GM19328 (cell line): ENCODE measurements around the gene PHKG2.

Experiments
- ATAC-seq: cut with Tn5 transposase; IDR thresholded peaks from one replicate; pipeline ENCODE4 v1.9.1; 2021; ENCODE audit warnings: mild to moderate bottlenecking, moderate library complexity; ENCODE audit not compliant: unreplicated experiment

Gene PHKG2

GRCh38 chr16:30725418-30725792 is 22.8 kb upstream of the PHKG2 start:
- no peak for ATAC-seq

GRCh38 chr16:30728321-30728720 is 19.9 kb upstream of the PHKG2 start:
- ATAC-seq, result no peak

- no peak for ATAC-seq
These were observed 19.1 kb upstream of the PHKG2 start for GRCh38 chr16:30728899-30729672.

- ATAC-seq, result no peak
These were observed 16.8 kb upstream of the PHKG2 start for GRCh38 chr16:30731411-30731810.

DNA sequence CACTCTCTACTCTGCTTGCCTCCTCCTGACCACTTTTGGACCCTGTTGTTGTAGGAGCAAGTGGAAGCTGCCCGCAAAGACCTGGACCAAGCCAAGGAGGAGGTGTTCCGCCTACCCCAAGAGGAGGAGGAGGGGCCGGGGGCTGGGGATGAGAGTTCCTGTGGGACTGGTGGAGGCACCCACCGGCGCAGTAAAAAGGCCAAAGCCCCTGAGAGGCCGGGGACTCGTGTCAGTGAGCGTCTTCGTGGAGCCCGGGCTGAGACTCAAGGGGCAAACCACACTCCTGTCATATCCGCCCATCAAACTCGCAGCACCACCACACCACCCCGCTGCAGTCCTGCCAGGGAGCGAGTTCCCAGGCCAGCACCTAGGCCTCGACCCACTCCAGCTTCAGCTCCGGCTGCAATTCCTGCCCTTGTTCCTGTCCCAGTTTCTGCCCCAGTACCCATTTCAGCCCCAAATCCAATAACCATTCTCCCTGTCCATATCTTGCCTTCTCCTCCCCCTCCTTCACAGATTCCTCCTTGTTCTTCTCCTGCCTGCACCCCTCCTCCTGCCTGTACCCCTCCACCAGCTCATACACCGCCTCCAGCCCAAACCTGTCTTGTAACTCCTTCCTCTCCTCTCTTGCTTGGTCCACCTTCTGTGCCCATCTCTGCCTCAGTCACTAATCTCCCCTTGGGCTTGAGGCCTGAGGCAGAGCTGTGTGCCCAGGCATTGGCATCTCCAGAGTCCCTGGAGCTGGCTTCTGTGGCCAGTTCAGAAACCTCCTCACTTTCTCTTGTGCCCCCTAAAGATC is 11.0 kb upstream of the PHKG2 start:
- no peak for ATAC-seq

- ATAC-seq, result no peak
These were observed 10.2 kb upstream of the PHKG2 start for GRCh38 chr16:30737794-30738648.

- no peak for ATAC-seq
These were observed 9.0 kb upstream of the PHKG2 start for GRCh38 chr16:30738984-30739951.

GRCh38 chr16:30740364-30741251 is 7.6 kb upstream of the PHKG2 start:
- ATAC-seq, result no peak

DNA sequence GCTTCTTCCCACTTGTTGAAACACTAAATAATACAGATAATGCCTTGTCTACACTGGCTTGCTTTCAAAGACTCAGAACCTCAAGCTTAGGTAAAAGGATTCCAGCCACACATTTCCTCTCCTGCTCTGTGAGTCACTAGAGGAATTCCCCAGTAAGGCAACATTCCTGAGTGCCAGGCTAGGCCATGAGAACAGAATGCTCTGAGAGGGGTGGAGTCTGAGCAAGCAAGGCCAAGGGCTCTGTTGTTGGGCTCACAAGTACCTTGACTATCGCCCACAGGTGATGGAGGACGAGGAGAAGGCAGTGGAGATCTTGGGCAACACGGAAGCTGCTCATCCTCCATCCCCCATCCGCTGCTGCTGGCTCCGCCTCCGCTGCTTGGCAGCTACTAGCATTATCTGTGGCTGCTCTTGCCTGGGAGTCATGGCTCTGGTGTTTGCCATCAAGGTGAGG is 6.7 kb upstream of the PHKG2 start:
- ATAC-seq, result no peak

DNA sequence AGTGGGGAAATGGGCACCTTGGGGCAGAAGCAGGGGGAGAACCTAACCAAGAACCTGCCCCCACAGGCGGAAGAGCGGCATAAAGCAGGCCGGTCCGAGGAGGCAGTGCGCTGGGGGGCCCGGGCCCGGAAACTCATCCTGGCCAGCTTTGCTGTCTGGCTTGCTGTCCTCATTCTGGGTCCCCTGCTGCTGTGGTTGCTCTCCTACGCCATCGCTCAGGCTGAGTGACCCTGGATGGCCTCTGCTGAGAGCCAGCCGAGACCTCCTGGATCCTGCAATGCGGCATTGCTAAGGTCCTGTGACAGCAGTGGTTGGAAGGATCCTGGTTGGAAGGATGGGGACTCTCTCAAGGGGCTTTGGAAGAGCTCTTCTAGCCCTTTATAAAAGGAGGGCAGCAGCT is 4.5 kb upstream of the PHKG2 start:
- ATAC-seq, result no peak

GRCh38 chr16:30744183-30744582 is 4.0 kb upstream of the PHKG2 start:
- ATAC-seq, result no peak

DNA sequence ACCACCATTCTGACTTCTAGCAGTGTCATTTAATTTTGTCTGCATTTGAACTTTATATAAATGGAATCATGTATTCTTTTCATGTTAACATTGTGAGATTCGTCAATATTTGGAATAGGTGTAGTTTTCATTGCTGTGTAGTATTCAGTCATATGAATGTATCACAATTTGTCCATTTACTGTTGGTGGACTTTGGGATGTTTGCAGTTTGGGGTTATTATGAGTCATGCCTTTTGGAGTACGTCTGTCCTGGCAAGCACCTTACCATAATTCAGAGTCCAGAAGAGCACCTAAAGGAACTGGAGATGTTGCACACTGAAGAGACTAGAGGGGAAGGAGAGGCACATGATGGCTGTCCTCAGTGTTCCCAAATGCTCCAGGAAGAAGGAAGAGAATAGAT is 3.1 kb upstream of the PHKG2 start:
- ATAC-seq, result no peak

GRCh38 chr16:30746638-30747175 is 1.5 kb upstream of the PHKG2 start:
- ATAC-seq, result no peak

DNA sequence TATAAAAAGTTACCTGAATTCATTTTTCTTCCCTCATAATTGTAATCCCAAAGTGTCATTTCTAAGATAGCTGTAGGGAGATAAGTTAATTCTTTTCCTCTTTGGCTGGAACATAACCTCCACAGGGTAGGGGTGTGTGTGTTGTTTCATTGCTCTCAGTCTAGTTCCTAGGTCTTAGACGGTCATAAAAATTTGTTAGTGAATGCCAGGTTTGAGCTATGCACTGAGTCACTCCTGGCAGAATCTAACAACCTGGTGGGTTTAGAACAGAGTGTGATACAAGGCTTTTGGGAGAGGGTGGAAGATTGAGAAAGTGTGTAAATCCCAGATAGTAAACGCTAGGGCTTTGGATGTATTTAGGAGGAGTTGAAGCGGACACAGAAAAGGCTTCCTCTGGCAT is 894 bp upstream of the PHKG2 start:
- no peak for ATAC-seq

DNA sequence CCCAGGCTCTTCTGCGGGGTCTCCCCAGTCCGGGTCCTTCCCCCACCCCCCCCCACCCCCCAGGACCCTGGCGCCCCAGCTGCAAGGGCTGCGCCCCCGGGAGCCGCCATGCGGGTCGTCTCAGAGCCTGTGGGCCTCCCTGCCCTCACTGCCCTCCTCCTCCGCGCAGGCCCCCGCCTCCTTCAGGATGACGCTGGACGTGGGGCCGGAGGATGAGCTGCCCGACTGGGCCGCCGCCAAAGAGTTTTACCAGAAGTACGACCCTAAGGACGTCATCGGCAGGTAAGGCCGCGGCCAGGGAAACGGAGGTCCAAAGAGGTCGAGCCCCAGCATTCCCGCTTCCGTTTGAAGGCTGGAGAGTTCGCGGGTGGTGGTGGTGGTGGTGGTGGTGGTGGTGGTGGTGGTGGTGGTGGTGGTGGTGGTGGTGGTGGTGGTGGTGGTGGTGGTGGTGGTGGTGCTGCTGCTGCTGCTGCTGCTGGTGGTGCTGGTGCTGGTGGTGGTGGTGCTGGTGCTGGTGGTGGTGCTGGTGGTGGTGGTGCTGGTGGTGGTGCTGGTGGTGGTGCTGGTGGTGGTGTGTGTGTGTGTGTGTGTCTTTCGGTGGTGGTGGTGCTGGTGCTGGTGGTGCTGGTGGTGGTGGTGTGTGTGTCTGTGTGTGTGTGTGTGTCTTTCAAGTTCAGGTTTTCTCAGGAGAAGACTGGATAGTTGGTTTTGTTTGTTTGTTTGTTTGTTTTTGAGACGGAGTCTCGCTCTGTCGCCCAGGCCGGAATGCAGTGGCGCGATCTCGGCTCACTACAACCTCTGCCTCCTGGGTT is 615 bp downstream of the PHKG2 start:
- no peak for ATAC-seq

DNA sequence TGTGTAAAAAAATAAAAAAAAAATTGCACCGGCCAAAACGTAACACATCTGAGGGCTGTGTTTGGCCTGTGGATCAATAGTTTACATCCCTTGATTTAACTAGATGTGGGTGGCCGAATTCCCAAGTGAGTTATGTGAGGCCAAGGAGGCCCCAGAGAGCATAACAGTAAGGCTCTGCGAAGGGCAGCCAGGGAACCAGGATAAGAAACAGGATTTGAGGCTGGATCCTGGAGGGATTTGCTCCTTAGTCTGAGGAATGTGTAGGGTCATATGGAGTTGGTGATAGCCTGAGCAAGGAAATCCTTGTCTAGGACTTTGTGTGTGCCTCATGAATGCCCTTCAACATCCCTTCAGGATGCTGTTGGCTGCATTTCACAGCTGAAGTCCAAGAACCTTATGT is 2.0 kb downstream of the PHKG2 start:
- ATAC-seq, result no peak

- no peak for ATAC-seq
These were observed 2.7 kb downstream of the PHKG2 start for GRCh38 chr16:30750876-30751465.

- ATAC-seq, result no peak
These were observed 5.4 kb downstream of the PHKG2 start for GRCh38 chr16:30753596-30753995.
